ENCODE results near the gene KLF12. TPM values are rescaled to one million over a fixed set of nuclear protein-coding genes. Genes with fewer than 3 reads are reported as not detected.

KLF12 gene
- total RNA-seq: 10 to 100 TPM; 43.9 to 50.5 TPM

GRCh38 chr13:74134221-74134776, at the start of gene KLF12:
Gene KLF12 (minus strand): TSS chr13:74134404.
- no peaks in the 10 kb centered on the region for H3K27me3 Mint-ChIP-seq

GRCh38 chr13:74182491-74182890, 48.3 kb upstream of the KLF12 start:
- no peak overlapping the region for H3K4me3 Mint-ChIP-seq
- H3K27ac Mint-ChIP-seq: no peak overlapping the region
- no peaks in the 10 kb centered on the region for H3K4me1 Mint-ChIP-seq
- no peak for ATAC-seq (ENCODE audit: low read depth)
- no peaks in the 10 kb centered on the region for H3K27me3 Mint-ChIP-seq
- POLR2A ChIA-PET: no interaction called here
- no peak for DNase-seq
- no peaks in the 10 kb centered on the region for H3K36me3 Mint-ChIP-seq
- H3K9me3 Mint-ChIP-seq: no peaks in the 10 kb centered on the region

More at GRCh38 chr13:74134221-74134776, at the start of gene KLF12:
- POLR2A ChIA-PET: interaction anchor here (0.7 to 5.7 kb wide), 15 partner anchors 43 to 263 kb away, joined by 3 to 93 read pairs (median 5); no protein-coding TSS in a partner anchor
- DNase-seq (peak; percentile 88), ATAC-seq (ENCODE audit: low read depth) (peak; percentile 72)
- Mint-ChIP-seq H3K9me3 (no peaks in the 10 kb centered on the region), H3K4me3 (peak within 1 kb of the TSS; percentile 98), H3K27ac (peak within 1 kb of the TSS; percentile 100), H3K4me1 (peaks cover 29% of the 10 kb centered on the region), H3K36me3 (peaks cover 1% of the 10 kb centered on the region)

- Mint-ChIP-seq H3K27ac (no peak overlapping the region), H3K36me3 (no peaks in the 10 kb centered on the region), H3K4me3 (no peak overlapping the region), H3K4me1 (peaks cover 4% of the 10 kb centered on the region), H3K9me3 (peaks cover 4% of the 10 kb centered on the region), H3K27me3 (peaks cover 7% of the 10 kb centered on the region)
- POLR2A ChIA-PET: no interaction called here
- ATAC-seq (ENCODE audit: low read depth) (no peak), DNase-seq (no peak)
These were observed 40.6 kb upstream of the KLF12 start for GRCh38 chr13:74174810-74175209.

GRCh38 chr13:74173822-74174221, 39.6 kb upstream of the KLF12 start:
- H3K27me3 Mint-ChIP-seq: peaks cover 7% of the 10 kb centered on the region
- H3K36me3 Mint-ChIP-seq: no peaks in the 10 kb centered on the region
- POLR2A ChIA-PET: interaction anchor here (1.2 kb wide), 1 partner anchor 113 kb away, joined by 3 read pairs; no protein-coding TSS in a partner anchor
- DNase-seq (no peak), ATAC-seq (ENCODE audit: low read depth) (no peak)
- H3K4me3 Mint-ChIP-seq: no peak overlapping the region
- H3K9me3 Mint-ChIP-seq: peaks cover 4% of the 10 kb centered on the region
- no peak overlapping the region for H3K27ac Mint-ChIP-seq
- H3K4me1 Mint-ChIP-seq: peaks cover 4% of the 10 kb centered on the region

- POLR2A ChIA-PET: no interaction called here
- ATAC-seq (ENCODE audit: low read depth) (no peak), DNase-seq (no peak)
- Mint-ChIP-seq H3K27me3 (peaks cover 7% of the 10 kb centered on the region), H3K4me1 (peaks cover 4% of the 10 kb centered on the region), H3K4me3 (no peak overlapping the region), H3K9me3 (peaks cover 4% of the 10 kb centered on the region), H3K36me3 (no peaks in the 10 kb centered on the region), H3K27ac (no peak overlapping the region)
These were observed 37.4 kb upstream of the KLF12 start for GRCh38 chr13:74171641-74172040.

- no peaks in the 10 kb centered on the region for H3K36me3 Mint-ChIP-seq
- POLR2A ChIA-PET: no interaction called here
- peaks cover 2% of the 10 kb centered on the region for H3K4me1 Mint-ChIP-seq
- H3K9me3 Mint-ChIP-seq: no peaks in the 10 kb centered on the region
- ATAC-seq (ENCODE audit: low read depth) (no peak), DNase-seq (no peak)
- H3K27ac Mint-ChIP-seq: no peak overlapping the region
- H3K27me3 Mint-ChIP-seq: peaks cover 3% of the 10 kb centered on the region
- no peak overlapping the region for H3K4me3 Mint-ChIP-seq
These were observed 35.5 kb upstream of the KLF12 start for GRCh38 chr13:74169676-74170075.

- no peak overlapping the region for H3K27ac Mint-ChIP-seq
- no peaks in the 10 kb centered on the region for H3K36me3 Mint-ChIP-seq
- no peaks in the 10 kb centered on the region for H3K9me3 Mint-ChIP-seq
- ATAC-seq (ENCODE audit: low read depth) (no peak), DNase-seq (no peak)
- no peaks in the 10 kb centered on the region for H3K27me3 Mint-ChIP-seq
- POLR2A ChIA-PET: no interaction called here
- H3K4me3 Mint-ChIP-seq: no peak overlapping the region
- no peaks in the 10 kb centered on the region for H3K4me1 Mint-ChIP-seq
These were observed 34.1 kb upstream of the KLF12 start for GRCh38 chr13:74168263-74168675.

- H3K36me3 Mint-ChIP-seq: no peaks in the 10 kb centered on the region
- DNase-seq: no peak
- peaks cover 3% of the 10 kb centered on the region for H3K27me3 Mint-ChIP-seq
- no peak for ATAC-seq (ENCODE audit: low read depth)
- H3K27ac Mint-ChIP-seq: no peak overlapping the region
- no peaks in the 10 kb centered on the region for H3K9me3 Mint-ChIP-seq
- H3K4me1 Mint-ChIP-seq: peaks cover 2% of the 10 kb centered on the region
- POLR2A ChIA-PET: no interaction called here
- H3K4me3 Mint-ChIP-seq: no peak overlapping the region
These were observed 32.2 kb upstream of the KLF12 start for GRCh38 chr13:74166261-74167004.

- Mint-ChIP-seq H3K27me3 (peaks cover 3% of the 10 kb centered on the region), H3K4me3 (no peak overlapping the region), H3K27ac (no peak overlapping the region), H3K9me3 (no peaks in the 10 kb centered on the region), H3K36me3 (no peaks in the 10 kb centered on the region), H3K4me1 (peaks cover 2% of the 10 kb centered on the region)
- POLR2A ChIA-PET: no interaction called here
- no peak for DNase-seq
- ATAC-seq (ENCODE audit: low read depth): no peak
These were observed 28.6 kb upstream of the KLF12 start for GRCh38 chr13:74162782-74163181.

- peaks cover 2% of the 10 kb centered on the region for H3K4me1 Mint-ChIP-seq
- H3K9me3 Mint-ChIP-seq: no peaks in the 10 kb centered on the region
- peaks cover 3% of the 10 kb centered on the region for H3K27me3 Mint-ChIP-seq
- POLR2A ChIA-PET: no interaction called here
- no peaks in the 10 kb centered on the region for H3K36me3 Mint-ChIP-seq
- H3K4me3 Mint-ChIP-seq: no peak overlapping the region
- H3K27ac Mint-ChIP-seq: no peak overlapping the region
- DNase-seq (no peak), ATAC-seq (ENCODE audit: low read depth) (no peak)
These were observed 27.9 kb upstream of the KLF12 start for GRCh38 chr13:74162135-74162534.

- H3K27me3 Mint-ChIP-seq: peaks cover 3% of the 10 kb centered on the region
- no peak for DNase-seq
- no peak for ATAC-seq (ENCODE audit: low read depth)
These were observed 24.6 kb upstream of the KLF12 start for GRCh38 chr13:74158571-74159352.

GRCh38 chr13:74158028-74158427, 23.8 kb upstream of the KLF12 start:
- POLR2A ChIA-PET: no interaction called here
- H3K4me1 Mint-ChIP-seq: peaks cover 2% of the 10 kb centered on the region
- no peak for ATAC-seq (ENCODE audit: low read depth)

More at GRCh38 chr13:74158571-74159352, 24.6 kb upstream of the KLF12 start:
- Mint-ChIP-seq H3K9me3 (no peaks in the 10 kb centered on the region), H3K4me3 (no peak overlapping the region), H3K36me3 (no peaks in the 10 kb centered on the region), H3K27ac (no peak overlapping the region), H3K4me1 (peaks cover 2% of the 10 kb centered on the region)
- POLR2A ChIA-PET: no interaction called here

GRCh38 chr13:74154981-74155380, 20.8 kb upstream of the KLF12 start:
- Mint-ChIP-seq H3K27ac (no peak overlapping the region), H3K9me3 (no peaks in the 10 kb centered on the region)
- POLR2A ChIA-PET: no interaction called here

More at GRCh38 chr13:74158028-74158427, 23.8 kb upstream of the KLF12 start:
- H3K4me3 Mint-ChIP-seq: no peak overlapping the region
- DNase-seq: no peak
- no peaks in the 10 kb centered on the region for H3K9me3 Mint-ChIP-seq
- H3K27ac Mint-ChIP-seq: no peak overlapping the region
- no peaks in the 10 kb centered on the region for H3K36me3 Mint-ChIP-seq
- peaks cover 3% of the 10 kb centered on the region for H3K27me3 Mint-ChIP-seq

More at GRCh38 chr13:74154981-74155380, 20.8 kb upstream of the KLF12 start:
- H3K27me3 Mint-ChIP-seq: no peaks in the 10 kb centered on the region
- no peaks in the 10 kb centered on the region for H3K4me1 Mint-ChIP-seq
- H3K4me3 Mint-ChIP-seq: no peak overlapping the region
- DNase-seq (no peak), ATAC-seq (ENCODE audit: low read depth) (no peak)
- H3K36me3 Mint-ChIP-seq: no peaks in the 10 kb centered on the region

Data from activated naive CD8-positive, alpha-beta T cell treated with anti-CD3 and anti-CD28 coated beads, Interleukin-2, amount 10 ng/mL, durations not matched to agents 7 days and 5 days (primary cell).